ENCODE results near the gene OR6K6. TPM values are rescaled to one million over a fixed set of nuclear protein-coding genes. Genes with fewer than 3 reads are reported as not detected.

Gene OR6K6
- total RNA-seq, 1 experiment from 2014 or later = not detected

DNA sequence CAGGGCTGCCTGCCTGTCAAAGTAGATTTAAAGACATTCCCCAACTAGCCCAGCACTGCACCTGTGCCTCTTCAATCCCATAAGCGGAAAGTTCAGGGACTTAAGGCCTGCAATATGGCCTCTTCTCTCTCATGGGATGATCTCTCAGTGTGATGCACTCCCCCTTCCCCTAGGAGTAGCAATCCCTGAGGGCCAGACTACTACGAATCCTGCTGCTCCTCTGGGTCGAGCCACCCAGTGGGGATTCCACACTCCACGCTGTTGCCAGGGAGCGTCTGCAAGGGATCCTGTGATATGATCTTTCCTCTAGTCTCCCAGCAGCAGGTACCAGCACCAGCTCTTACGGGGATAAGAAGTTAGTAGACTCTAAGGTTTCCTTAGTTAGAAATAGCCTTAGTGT, 39.7 kb downstream of the OR6K6 start:
- in situ Hi-C loops (cut with HindIII; ENCODE audit: low pct_unique_long_range_greater_than_20kb, low sequenced_read_pairs) = no loop called here
- no peak for DNase-seq (ENCODE audit: low read depth, low spot score)

DNA sequence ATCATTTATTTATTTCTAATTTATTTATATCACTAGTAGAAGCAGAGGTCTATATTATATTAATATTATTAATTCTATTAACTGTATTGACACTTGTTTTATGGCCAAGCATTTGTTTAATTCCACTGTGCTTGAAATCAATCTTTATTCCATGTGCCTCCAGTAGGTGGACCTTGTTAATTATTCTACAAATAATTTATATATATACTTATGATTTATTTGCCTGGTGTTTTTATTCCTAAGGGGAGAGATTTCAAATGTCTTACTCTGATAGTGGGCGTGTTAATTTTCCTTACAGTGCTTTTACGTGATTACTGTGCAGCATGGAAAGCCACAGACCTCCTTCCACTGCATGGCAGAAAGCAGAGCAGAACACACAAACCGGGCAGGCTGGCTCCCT, 44.0 kb downstream of the OR6K6 start:
- in situ Hi-C loops (cut with HindIII; ENCODE audit: low pct_unique_long_range_greater_than_20kb, low sequenced_read_pairs) = no loop called here

GRCh38 chr1:158799689-158800088, 45.2 kb downstream of the OR6K6 start:
- in situ Hi-C loops (cut with HindIII; ENCODE audit: low pct_unique_long_range_greater_than_20kb, low sequenced_read_pairs) = no loop called here
- DNase-seq (ENCODE audit: low read depth, low spot score) = no peak

More for the DNA sequence above, 44.0 kb downstream of the OR6K6 start:
- no peak for DNase-seq (ENCODE audit: low read depth, low spot score)

DNA sequence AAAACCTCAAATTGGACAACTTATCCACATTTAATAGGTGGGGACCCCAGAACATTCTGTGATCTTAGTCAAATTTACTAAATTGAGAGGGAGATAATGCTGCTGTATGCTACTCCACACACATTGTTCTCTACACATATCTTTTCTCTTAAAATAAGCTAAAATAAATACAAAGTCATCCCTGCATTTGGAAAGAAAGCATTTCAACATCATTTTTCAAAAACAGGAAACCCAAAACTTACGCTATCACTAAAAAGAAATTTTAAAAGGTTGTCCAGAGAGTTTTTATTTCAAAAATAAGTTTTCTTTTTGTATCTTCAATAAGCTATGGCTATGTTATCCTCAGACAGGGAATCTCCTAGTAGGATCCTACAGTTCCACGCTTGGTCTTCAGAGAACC, 46.0 kb downstream of the OR6K6 start:
- no peak for DNase-seq (ENCODE audit: low read depth, low spot score)
- in situ Hi-C loops (cut with HindIII; ENCODE audit: low pct_unique_long_range_greater_than_20kb, low sequenced_read_pairs) = no loop called here

- in situ Hi-C loops (cut with HindIII; ENCODE audit: low pct_unique_long_range_greater_than_20kb, low sequenced_read_pairs) = no loop called here
- DNase-seq (ENCODE audit: low read depth, low spot score) = no peak
Observed at GRCh38 chr1:158801396-158801795, 46.9 kb downstream of the OR6K6 start.

DNA sequence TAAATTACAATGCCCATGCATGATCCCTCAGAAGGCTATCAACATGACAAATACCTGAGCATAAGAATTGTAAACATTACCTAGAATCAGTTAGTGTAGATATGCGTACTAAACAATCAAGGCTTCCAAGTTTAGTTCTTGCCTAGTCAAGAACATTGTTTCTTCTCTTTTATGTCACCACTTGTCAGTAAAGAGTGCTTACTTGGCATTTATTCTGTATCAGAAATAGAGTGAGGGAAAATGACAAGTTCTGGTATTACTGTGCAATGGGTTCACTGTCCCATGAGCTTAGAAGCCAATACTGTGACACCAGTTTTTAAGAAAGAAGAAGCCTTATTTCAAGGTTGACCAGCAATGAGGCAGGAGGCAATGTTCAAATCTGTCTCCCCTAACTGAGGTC, 49.2 kb downstream of the OR6K6 start:
- in situ Hi-C loops (cut with HindIII; ENCODE audit: low pct_unique_long_range_greater_than_20kb, low sequenced_read_pairs) = no loop called here
- no peak for DNase-seq (ENCODE audit: low read depth, low spot score)

Small RNA genes within 50 kb of the gene (small RNA-seq; reads per million reads assigned to genes)
- 0 reads per million in 2 experiments for gene OR2AQ1P

Other genes with a start within 250 kb of the OR6K6 start
- gene OR6Y1, start 200.3 kb upstream of the OR6K6 start, total RNA-seq (2014; rRNA removed; shearing (Covaris generic)) = not detected in 2 replicates
- gene OR6P1, start 184.1 kb upstream of the OR6K6 start, total RNA-seq (2014; rRNA removed; shearing (Covaris generic)) = not detected in 2 replicates
- gene OR10X1, start 174.8 kb upstream of the OR6K6 start, total RNA-seq (2014; rRNA removed; shearing (Covaris generic)) = not detected in 2 replicates
- gene OR10Z1, start 149.5 kb upstream of the OR6K6 start, total RNA-seq (2014; rRNA removed; shearing (Covaris generic)) = not detected in 2 replicates
- 0.03 TPM in 1 of 2 replicates, not detected in the other for gene SPTA1, start 68.0 kb upstream of the OR6K6 start, total RNA-seq (2014; rRNA removed; shearing (Covaris generic))
- not detected in 2 replicates for gene OR6K2, start 54.1 kb upstream of the OR6K6 start, total RNA-seq (2014; rRNA removed; shearing (Covaris generic))
- gene OR6K3, start 34.0 kb upstream of the OR6K6 start, total RNA-seq (2014; rRNA removed; shearing (Covaris generic)) = not detected in 2 replicates
- not detected in 2 replicates for gene OR6N1, start 17.5 kb downstream of the OR6K6 start, total RNA-seq (2014; rRNA removed; shearing (Covaris generic))
- not detected in 2 replicates for gene OR6N2, start 26.5 kb downstream of the OR6K6 start, total RNA-seq (2014; rRNA removed; shearing (Covaris generic))
- not detected in 2 replicates for gene MNDA, start 76.6 kb downstream of the OR6K6 start, total RNA-seq (2014; rRNA removed; shearing (Covaris generic))
- gene PYHIN1, start 176.8 kb downstream of the OR6K6 start, total RNA-seq (2014; rRNA removed; shearing (Covaris generic)) = not detected in 2 replicates